ENCODE measurements around the gene ABHD4. TPM values are rescaled to one million over a fixed set of nuclear protein-coding genes. Genes with fewer than 3 reads are reported as not detected.

ABHD4 gene
- total RNA-seq, 2 experiments from 2014 or later: 5.6 to 15.6 TPM

DNA sequence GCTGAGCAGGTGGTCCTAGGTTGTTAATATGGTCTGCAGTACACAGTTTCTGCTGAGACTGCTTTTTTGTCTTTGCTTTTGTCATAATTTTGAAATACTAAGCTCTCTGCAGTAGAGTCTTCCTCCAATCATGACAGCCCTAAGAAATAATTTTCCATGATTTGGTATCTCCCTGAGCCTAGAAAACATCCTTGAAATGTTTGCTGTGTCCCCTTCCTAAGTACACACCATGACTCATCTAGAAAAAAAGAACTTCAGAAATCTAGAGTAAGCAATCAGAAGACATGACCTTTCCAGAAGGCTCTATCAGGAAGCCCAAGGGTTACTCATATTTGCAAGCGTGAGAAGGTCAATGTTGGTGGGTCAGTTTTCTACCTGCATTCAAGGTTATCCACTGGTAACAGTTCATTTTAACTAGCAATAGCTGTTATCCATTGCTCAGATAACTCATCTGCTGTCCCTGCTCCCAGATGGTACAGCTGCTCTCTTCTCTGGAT, 25.5 kb upstream of the ABHD4 start:
- CTCF ChIA-PET (ENCODE audit: unreplicated experiment): interaction anchor here (1.4 to 1.5 kb wide), 2 partner anchors 17 to 280 kb away, joined by 3 to 4 read pairs; partner anchors contain the start of gene DAD1
- no peak for DNase-seq (ENCODE audit: low spot score)
- POLR2A ChIA-PET: interaction anchor here (0.7 to 0.9 kb wide), 3 partner anchors 17 to 144 kb away, joined by 3 to 4 read pairs (median 3); no protein-coding TSS in a partner anchor
- Histone ChIP-seq H2AFZ (ENCODE audit: low read length) (no peak overlapping the region), H3K9me3 (ENCODE audit: low read length) (no peaks in the 10 kb centered on the region), H3K9me2 (ENCODE audit: insufficient read depth, low read length) (no peaks in the 10 kb centered on the region), H3K4me3 (ENCODE audit: low read depth, low read length, poor library complexity, severe bottlenecking) (no peak overlapping the region), H3K27ac (ENCODE audit: low read depth, low read length, poor library complexity, severe bottlenecking) (no peak overlapping the region), H3K36me3 (ENCODE audit: insufficient read depth, low read length) (peaks cover 68% of the 10 kb centered on the region), H3K4me2 (ENCODE audit: low read length) (no peak overlapping the region), H4K20me1 (ENCODE audit: insufficient read depth, low read length) (no peaks in the 10 kb centered on the region), H3K79me2 (ENCODE audit: insufficient read depth, low read depth, low read length) (peaks cover 34% of the 10 kb centered on the region; the same call in 1 of the 2 replicates), H3K4me1 (ENCODE audit: insufficient read depth, low read length, poor library complexity, severe bottlenecking) (peaks cover 37% of the 10 kb centered on the region)
- no TSS peak for BruUV-seq (replicated peaks)
- TF ChIP-seq, protein P1, sequence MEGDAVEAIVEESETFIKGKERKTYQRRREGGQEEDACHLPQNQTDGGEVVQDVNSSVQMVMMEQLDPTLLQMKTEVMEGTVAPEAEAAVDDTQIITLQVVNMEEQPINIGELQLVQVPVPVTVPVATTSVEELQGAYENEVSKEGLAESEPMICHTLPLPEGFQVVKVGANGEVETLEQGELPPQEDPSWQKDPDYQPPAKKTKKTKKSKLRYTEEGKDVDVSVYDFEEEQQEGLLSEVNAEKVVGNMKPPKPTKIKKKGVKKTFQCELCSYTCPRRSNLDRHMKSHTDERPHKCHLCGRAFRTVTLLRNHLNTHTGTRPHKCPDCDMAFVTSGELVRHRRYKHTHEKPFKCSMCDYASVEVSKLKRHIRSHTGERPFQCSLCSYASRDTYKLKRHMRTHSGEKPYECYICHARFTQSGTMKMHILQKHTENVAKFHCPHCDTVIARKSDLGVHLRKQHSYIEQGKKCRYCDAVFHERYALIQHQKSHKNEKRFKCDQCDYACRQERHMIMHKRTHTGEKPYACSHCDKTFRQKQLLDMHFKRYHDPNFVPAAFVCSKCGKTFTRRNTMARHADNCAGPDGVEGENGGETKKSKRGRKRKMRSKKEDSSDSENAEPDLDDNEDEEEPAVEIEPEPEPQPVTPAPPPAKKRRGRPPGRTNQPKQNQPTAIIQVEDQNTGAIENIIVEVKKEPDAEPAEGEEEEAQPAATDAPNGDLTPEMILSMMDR (conservative IDR thresholded peaks at IDR 0.05; ENCODE audit: low read length): no peak
- TF ChIP-seq EZH2phosphoT487 (IDR thresholded peaks at IDR 0.05; ENCODE audit: borderline replicate concordance, low read depth, low read length): no peak
- intact Hi-C loops (cut with micrococcal nuclease; ENCODE audit: unreplicated experiment): loop anchor here (5.0 to 10.0 kb wide), 3 partner anchors 260 to 482 kb away; partner anchors contain the start of gene CDH24

DNA sequence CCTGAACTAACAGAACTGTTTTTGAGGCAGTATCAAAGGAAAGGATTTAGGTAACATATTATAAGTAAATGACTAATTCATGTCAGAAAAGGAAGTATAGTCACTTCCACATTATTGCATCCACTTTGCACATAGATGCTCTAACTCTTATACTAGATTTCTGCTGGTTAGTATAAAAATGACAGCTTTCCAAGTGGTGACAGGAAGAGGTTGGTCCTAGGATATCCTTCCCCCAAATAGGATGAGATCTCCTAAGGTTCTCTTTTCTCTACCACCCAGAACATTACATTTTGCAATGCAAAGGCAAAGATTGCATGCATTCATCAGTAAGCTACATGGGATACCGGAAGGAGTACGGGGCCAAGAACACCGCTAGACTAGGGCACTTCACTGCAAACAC, 24.3 kb upstream of the ABHD4 start:
- intact Hi-C loops (cut with micrococcal nuclease; ENCODE audit: unreplicated experiment): loop anchor here (5.0 to 10.0 kb wide), 3 partner anchors 262 to 481 kb away; partner anchors contain the start of gene CDH24
- POLR2A ChIA-PET: interaction anchor here (1.0 kb wide), 1 partner anchor 16 kb away, joined by 4 read pairs; no protein-coding TSS in a partner anchor

More for the DNA sequence above, 24.3 kb upstream of the ABHD4 start:
- DNase-seq (ENCODE audit: low spot score): no peak
- Histone ChIP-seq H3K79me2 (ENCODE audit: insufficient read depth, low read depth, low read length) (peaks cover 26% of the 10 kb centered on the region; the same call in 1 of the 2 replicates), H3K9me3 (ENCODE audit: low read length) (no peaks in the 10 kb centered on the region), H3K4me2 (ENCODE audit: low read length) (no peak overlapping the region), H3K4me3 (ENCODE audit: low read depth, low read length, poor library complexity, severe bottlenecking) (no peak overlapping the region), H3K36me3 (ENCODE audit: insufficient read depth, low read length) (peaks cover 63% of the 10 kb centered on the region), H2AFZ (ENCODE audit: low read length) (no peak overlapping the region), H3K4me1 (ENCODE audit: insufficient read depth, low read length, poor library complexity, severe bottlenecking) (peaks cover 27% of the 10 kb centered on the region), H4K20me1 (ENCODE audit: insufficient read depth, low read length) (no peaks in the 10 kb centered on the region), H3K27ac (ENCODE audit: low read depth, low read length, poor library complexity, severe bottlenecking) (no peak overlapping the region), H3K9me2 (ENCODE audit: insufficient read depth, low read length) (no peaks in the 10 kb centered on the region)
- TF ChIP-seq, protein P1 (conservative IDR thresholded peaks at IDR 0.05; ENCODE audit: low read length): no peak
- TF ChIP-seq EZH2phosphoT487 (IDR thresholded peaks at IDR 0.05; ENCODE audit: borderline replicate concordance, low read depth, low read length): no peak
- CTCF ChIA-PET (ENCODE audit: unreplicated experiment): no interaction called here
- no TSS peak for BruUV-seq (replicated peaks)
